ENCODE measurements around the gene NBEAL2. TPM values are rescaled to one million over a fixed set of nuclear protein-coding genes. Genes with fewer than 3 reads are reported as not detected.

The NBEAL2 gene
- total and polyA plus RNA-seq, 2 of the 8 experiments (the other 6 are each of a cell fraction or from before 2014, with no cell fraction given): 27.3 to 46.9 TPM

GRCh38 chr3:47009225-47010110, 30.0 kb downstream of the NBEAL2 start (continued):
- TF ChIP-seq CHD7 (IDR thresholded peaks at IDR 0.05; ENCODE audit: insufficient replicate concordance, low read length) (no peak), YY1 (IDR thresholded peaks at IDR 0.05; ENCODE audit: low read depth, low read length) (no peak), GTF2F1 (IDR thresholded peaks at IDR 0.05; ENCODE audit: borderline replicate concordance, low read depth, low read length) (no peak), TAF7 (optimal IDR thresholded peaks at IDR 0.05; ENCODE audit: borderline replicate concordance, low read depth, low read length) (peak; percentile 38), CREB1 (IDR thresholded peaks at IDR 0.05) (peak; percentile 10; the same call in 1 of the 2 replicates), SIRT6 (IDR thresholded peaks at IDR 0.05; ENCODE audit: low read length) (no peak), FOSL1 (IDR thresholded peaks at IDR 0.05; ENCODE audit: insufficient read depth, low read depth, low read length) (no peak)
- TF ChIP-seq, protein P1, sequence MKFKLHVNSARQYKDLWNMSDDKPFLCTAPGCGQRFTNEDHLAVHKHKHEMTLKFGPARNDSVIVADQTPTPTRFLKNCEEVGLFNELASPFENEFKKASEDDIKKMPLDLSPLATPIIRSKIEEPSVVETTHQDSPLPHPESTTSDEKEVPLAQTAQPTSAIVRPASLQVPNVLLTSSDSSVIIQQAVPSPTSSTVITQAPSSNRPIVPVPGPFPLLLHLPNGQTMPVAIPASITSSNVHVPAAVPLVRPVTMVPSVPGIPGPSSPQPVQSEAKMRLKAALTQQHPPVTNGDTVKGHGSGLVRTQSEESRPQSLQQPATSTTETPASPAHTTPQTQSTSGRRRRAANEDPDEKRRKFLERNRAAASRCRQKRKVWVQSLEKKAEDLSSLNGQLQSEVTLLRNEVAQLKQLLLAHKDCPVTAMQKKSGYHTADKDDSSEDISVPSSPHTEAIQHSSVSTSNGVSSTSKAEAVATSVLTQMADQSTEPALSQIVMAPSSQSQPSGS (IDR thresholded peaks at IDR 0.05; ENCODE audit: low read length): no peak
